ENCODE results near the gene MYL11. TPM values are rescaled to one million over a fixed set of nuclear protein-coding genes. Genes with fewer than 3 reads are reported as not detected.

MYL11 gene
- polyA plus RNA-seq, 10 donors: 4,606 to 8,402 (median 7,909) TPM

- no peak for DNase-seq
Measured at GRCh38 chr16:30416624-30417528, 42.3 kb downstream of the MYL11 start.

- peak; percentile 87 to 96 (median 92) for DNase-seq
Measured at GRCh38 chr16:30417529-30418349, 43.1 kb downstream of the MYL11 start.

- peak in 1 of 3 donors; percentile 30 for DNase-seq
Measured at GRCh38 chr16:30418350-30419181, 44.0 kb downstream of the MYL11 start.

- DNase-seq: no peak
Measured at GRCh38 chr16:30421010-30421409, 46.4 kb downstream of the MYL11 start.

Other genes with a start within 250 kb of the MYL11 start
- gene CORO1A, start 191.2 kb upstream of the MYL11 start, polyA plus RNA-seq (ENCODE audit: insufficient read length in 10 of 10): 10 to 100 TPM; 10.2 to 65.9 (median 16.0) TPM
- 10 to 100 TPM; 14.1 to 35.4 (median 23.4) TPM for gene BOLA2B, start 181.1 kb upstream of the MYL11 start, polyA plus RNA-seq (ENCODE audit: insufficient read length in 10 of 10)
- 10 to 100 TPM; 10.4 to 24.7 (median 15.7) TPM for gene SLX1A, start 180.9 kb upstream of the MYL11 start, polyA plus RNA-seq (ENCODE audit: insufficient read length in 10 of 10)
- gene SULT1A3, start 175.5 kb upstream of the MYL11 start, polyA plus RNA-seq (ENCODE audit: insufficient read length in 10 of 10): 1 to 10 TPM; 1.5 to 6.4 (median 2.9) TPM
- 10 to 100 TPM in 4 of 10 donors, 1 to 10 TPM in 6; 1.9 to 29.3 (median 4.3) TPM for gene NPIPB13, start 126.3 kb upstream of the MYL11 start, polyA plus RNA-seq (ENCODE audit: insufficient read length in 10 of 10)
- gene CD2BP2, start 19.5 kb upstream of the MYL11 start, polyA plus RNA-seq (ENCODE audit: insufficient read length in 10 of 10): 10 to 100 TPM; 28.4 to 43.0 (median 33.1) TPM
- 10 to 100 TPM; 26.6 to 33.6 (median 29.4) TPM for gene TBC1D10B, start 4.3 kb upstream of the MYL11 start, polyA plus RNA-seq (ENCODE audit: insufficient read length in 10 of 10)
- 1 to 10 TPM in 9 of 10 donors, under 1 TPM in 1; 0.94 to 9.0 (median 3.0) TPM for gene SEPTIN1, start 7.8 kb downstream of the MYL11 start, polyA plus RNA-seq (ENCODE audit: insufficient read length in 10 of 10)
- gene ZNF48, start 20.6 kb downstream of the MYL11 start, polyA plus RNA-seq (ENCODE audit: insufficient read length in 10 of 10): 1 to 10 TPM; 4.8 to 8.4 (median 5.9) TPM
- 1 to 10 TPM; 3.0 to 7.0 (median 4.0) TPM for gene ZNF771, start 32.8 kb downstream of the MYL11 start, polyA plus RNA-seq (ENCODE audit: insufficient read length in 10 of 10)
- 10 to 100 TPM; 22.9 to 38.5 (median 27.9) TPM for gene DCTPP1, start 55.2 kb downstream of the MYL11 start, polyA plus RNA-seq (ENCODE audit: insufficient read length in 10 of 10)
- gene SEPHS2, start 71.1 kb downstream of the MYL11 start, polyA plus RNA-seq (ENCODE audit: insufficient read length in 10 of 10): 10 to 100 TPM; 14.1 to 22.6 (median 15.9) TPM
- gene ITGAL, start 97.9 kb downstream of the MYL11 start, polyA plus RNA-seq (ENCODE audit: insufficient read length in 10 of 10): 1 to 10 TPM; 1.5 to 8.7 (median 2.7) TPM
- 10 to 100 TPM; 22.7 to 31.9 (median 25.3) TPM for gene ZNF768, start 151.8 kb downstream of the MYL11 start, polyA plus RNA-seq (ENCODE audit: insufficient read length in 10 of 10)
- 1 to 10 TPM; 5.7 to 7.6 (median 6.6) TPM for gene ZNF747, start 160.1 kb downstream of the MYL11 start, polyA plus RNA-seq (ENCODE audit: insufficient read length in 10 of 10)
- gene ZNF764, start 183.6 kb downstream of the MYL11 start, polyA plus RNA-seq (ENCODE audit: insufficient read length in 10 of 10): 1 to 10 TPM; 5.6 to 8.5 (median 6.3) TPM
- 10 to 100 TPM in 1 of 10 donors, 1 to 10 TPM in 9; 5.9 to 10.1 (median 8.1) TPM for gene ZNF688, start 196.9 kb downstream of the MYL11 start, polyA plus RNA-seq (ENCODE audit: insufficient read length in 10 of 10)
- gene ZNF785, start 210.9 kb downstream of the MYL11 start, polyA plus RNA-seq (ENCODE audit: insufficient read length in 10 of 10): 10 to 100 TPM in 8 of 10 donors, 1 to 10 TPM in 2; 8.2 to 16.8 (median 11.7) TPM
- gene ZNF689, start 235.6 kb downstream of the MYL11 start, polyA plus RNA-seq (ENCODE audit: insufficient read length in 10 of 10): 1 to 10 TPM; 6.4 to 8.8 (median 7.5) TPM

Data from muscle of back (tissue), 11 donors.